Activated B cell treated with CpG ODN at 0.5 μM for 24 hours (primary cell): Measurements from ENCODE around the gene MESD. TPM values are rescaled to one million over a fixed set of nuclear protein-coding genes. Genes with fewer than 3 reads are reported as not detected.
A peak's percentile ranks its signal among the peaks of the same experiment; 100 is the strongest.

Experiments
- ATAC-seq: fragments of 200-7000 bp; cut with Tn5 transposase; one replicate; pipeline ENCODE4 v1.10.0; 2021; ENCODE audit warnings: low read depth, mild to moderate bottlenecking, moderate library complexity
- CTCF ChIA-PET: fragments of 350-600 bp; sonication (Branson Sonifier 250); formaldehyde crosslinking; loops from one replicate; lab custom pipeline; 2021; ENCODE audit warnings: antibody characterized with exemption; lab: Charles Lee
- POLR2A ChIA-PET: fragments of 350-600 bp; sonication (Branson Sonifier 250); formaldehyde crosslinking; loops from one replicate; lab custom pipeline; 2021; ENCODE audit warnings: antibody characterized with exemption; lab: Charles Lee
- DNase-seq: peaks from one replicate; pipeline ENCODE4 v3.0.0; 2022
- H3K27ac Mint-ChIP-seq: one replicate; pipeline ENCODE4 v1.8.0; 2020; ENCODE audit warnings: mixed read lengths
- H3K27me3 Mint-ChIP-seq: one replicate; pipeline ENCODE4 v1.8.0; 2021; ENCODE audit warnings: mixed read lengths
- H3K36me3 Mint-ChIP-seq: one replicate; pipeline ENCODE4 v1.8.0; 2021; ENCODE audit warnings: low read depth, mixed read lengths
- H3K4me1 Mint-ChIP-seq: one replicate; pipeline ENCODE4 v1.8.0; 2021; ENCODE audit warnings: mixed read lengths
- H3K4me3 Mint-ChIP-seq: one replicate; pipeline ENCODE4 v1.8.0; 2020; ENCODE audit warnings: mild to moderate bottlenecking, mixed read lengths
- H3K9me3 Mint-ChIP-seq: one replicate; pipeline ENCODE4 v1.8.0; 2020; ENCODE audit warnings: mixed read lengths
- CTCF ChIP-seq: fragments of 200-600 bp; IDR thresholded peaks from one replicate; pipeline ENCODE4 v1.8.0; 2022; ENCODE audit warnings: antibody characterized with exemption, mild to moderate bottlenecking
- intact Hi-C: fragments of 100-400 bp; cut with micrococcal nuclease; formaldehyde crosslinking; loops from one replicate; pipeline ENCODE4 v1.15.1; 2024
- total RNA-seq: library from RNA; stranded (reverse); gene quantifications from 2 replicates; pipeline ENCODE4 v1.2.3, GENCODE V29; 2022

Gene MESD
- total RNA-seq, 1 donor from 2014 or later: 23.8 TPM

- Mint-ChIP-seq H3K36me3 (peaks cover 30% of the 10 kb centered on the region), H3K4me1 (peaks cover 55% of the 10 kb centered on the region), H3K9me3 (no peaks in the 10 kb centered on the region)
Measured at GRCh38 chr15:81002331-81003096, 12.9 kb upstream of the MESD start.

GRCh38 chr15:81002009-81002330 is 12.4 kb upstream of the MESD start:
- peaks cover 27% of the 10 kb centered on the region for H3K36me3 Mint-ChIP-seq
- ChIA-PET POLR2A (interaction anchor here (0.6 to 5.1 kb wide), 11 partner anchors 10 to 1691 kb away, joined by 3 to 83 read pairs (median 3); partner anchors contain the start of genes MESD and TMED3), CTCF (interaction anchor here (0.8 to 2.3 kb wide), 2 partner anchors 107 to 264 kb away, joined by 3 to 9 read pairs; no protein-coding TSS in a partner anchor)
- ATAC-seq (no peak), DNase-seq (no peak)
- intact Hi-C loops: loop anchor here (5.0 kb wide), 2 partner anchors 50 to 945 kb away; partner anchors contain the start of gene ZFAND6
- peaks cover 51% of the 10 kb centered on the region for H3K4me1 Mint-ChIP-seq
- no peaks in the 10 kb centered on the region for H3K27me3 Mint-ChIP-seq
- peak overlapping the region; percentile 80 for H3K4me3 Mint-ChIP-seq
- no peak for TF ChIP-seq CTCF
- H3K27ac Mint-ChIP-seq: peak overlapping the region; percentile 77
- no peaks in the 10 kb centered on the region for H3K9me3 Mint-ChIP-seq

More at GRCh38 chr15:81002331-81003096, 12.9 kb upstream of the MESD start:
- intact Hi-C loops: loop anchor here (5.0 kb wide), 2 partner anchors 50 to 945 kb away; partner anchors contain the start of gene ZFAND6
- POLR2A ChIA-PET: interaction anchor here (0.6 to 5.1 kb wide), 10 partner anchors 9 to 296 kb away, joined by 3 to 83 read pairs (median 5); partner anchors contain the start of gene MESD
- H3K27ac Mint-ChIP-seq: no peak overlapping the region
- ATAC-seq: no peak
- TF ChIP-seq CTCF: no peak
- CTCF ChIA-PET: interaction anchor here (0.8 to 2.3 kb wide), 2 partner anchors 106 to 263 kb away, joined by 3 to 9 read pairs; no protein-coding TSS in a partner anchor
- DNase-seq: no peak
- H3K4me3 Mint-ChIP-seq: peak overlapping the region; percentile 77
- no peaks in the 10 kb centered on the region for H3K27me3 Mint-ChIP-seq

- TF ChIP-seq CTCF: no peak
- ChIA-PET CTCF (interaction anchor here (1.0 to 2.3 kb wide), 2 partner anchors 105 to 264 kb away, joined by 4 to 9 read pairs; no protein-coding TSS in a partner anchor), POLR2A (interaction anchor here (0.9 to 5.1 kb wide), 13 partner anchors 10 to 1691 kb away, joined by 3 to 83 read pairs (median 4); partner anchors contain the start of genes MESD and TMED3)
- DNase-seq: peak; percentile 64
- Mint-ChIP-seq H3K9me3 (no peaks in the 10 kb centered on the region), H3K4me3 (peak overlapping the region; percentile 94), H3K4me1 (peaks cover 48% of the 10 kb centered on the region), H3K36me3 (peaks cover 27% of the 10 kb centered on the region), H3K27ac (peak overlapping the region; percentile 96), H3K27me3 (no peaks in the 10 kb centered on the region)
- intact Hi-C loops: loop anchor here (2.0 to 5.0 kb wide), 4 partner anchors 17 to 944 kb away; partner anchors contain the start of gene ZFAND6
- ATAC-seq: peak; percentile 47
Measured at GRCh38 chr15:81001152-81002008, 11.8 kb upstream of the MESD start.

GRCh38 chr15:81000624-81001151 is 11.1 kb upstream of the MESD start, which contains the start of gene TLNRD1:
Gene TLNRD1, plus strand, starts transcription at chr15:81000923. Its CDS starts 1,349 bp downstream, at chr15:81002272.
- H3K4me3 Mint-ChIP-seq: peak within 1 kb of the TSS; percentile 94
- ChIA-PET POLR2A (interaction anchor here (0.6 to 5.1 kb wide), 18 partner anchors 12 to 1690 kb away, joined by 3 to 83 read pairs (median 4); partner anchors contain the start of genes EFL1, MESD, SAXO2 and TMED3), CTCF (interaction anchor here (1.0 to 2.3 kb wide), 2 partner anchors 106 to 265 kb away, joined by 4 to 9 read pairs; no protein-coding TSS in a partner anchor)
- H3K4me1 Mint-ChIP-seq: peaks cover 47% of the 10 kb centered on the region
- peak within 1 kb of the TSS; percentile 96 for H3K27ac Mint-ChIP-seq
- DNase-seq (peak; percentile 80), ATAC-seq (peak; percentile 65)
- intact Hi-C loops: loop anchor here (1.0 to 5.0 kb wide), 7 partner anchors 11 to 943 kb away; partner anchors contain the start of genes MESD and ZFAND6
- no peaks in the 10 kb centered on the region for H3K27me3 Mint-ChIP-seq
- peaks cover 4% of the 10 kb centered on the region for H3K9me3 Mint-ChIP-seq
- H3K36me3 Mint-ChIP-seq: peaks cover 27% of the 10 kb centered on the region
- TF ChIP-seq CTCF: no peak
